GM18502 (cell line): Measurements from ENCODE around the gene ATXN1.

Experiments
- ATAC-seq: cut with Tn5 transposase; IDR thresholded peaks from one replicate; pipeline ENCODE4 v1.9.1; 2021; ENCODE audit warnings: mild to moderate bottlenecking; ENCODE audit not compliant: unreplicated experiment, poor library complexity

The ATXN1 gene

GRCh38 chr6:16335176-16335575, 426.1 kb downstream of the ATXN1 start:
- ATAC-seq = no peak

- ATAC-seq = no peak
Observed at GRCh38 chr6:16334671-16335070, 426.6 kb downstream of the ATXN1 start.

GRCh38 chr6:16333580-16333979, 427.7 kb downstream of the ATXN1 start:
- ATAC-seq = no peak

- peak; percentile 88 for ATAC-seq
Observed at GRCh38 chr6:16332175-16332542, 429.1 kb downstream of the ATXN1 start.

GRCh38 chr6:16331384-16332174, 429.7 kb downstream of the ATXN1 start:
- ATAC-seq = peak; percentile 51

- ATAC-seq = no peak
Observed at GRCh38 chr6:16329233-16329632, 432.0 kb downstream of the ATXN1 start.

- ATAC-seq = no peak
Observed at GRCh38 chr6:16327777-16328325, 433.4 kb downstream of the ATXN1 start.

GRCh38 chr6:16326971-16327776, 434.1 kb downstream of the ATXN1 start:
- no peak for ATAC-seq

GRCh38 chr6:16326531-16326930, 434.7 kb downstream of the ATXN1 start:
- ATAC-seq = no peak

- no peak for ATAC-seq
Observed at GRCh38 chr6:16324606-16325225, 436.5 kb downstream of the ATXN1 start.

- no peak for ATAC-seq
Observed at GRCh38 chr6:16324184-16324583, 437.1 kb downstream of the ATXN1 start.

GRCh38 chr6:16322666-16323312, 438.5 kb downstream of the ATXN1 start:
- ATAC-seq = peak; percentile 88

GRCh38 chr6:16321826-16322225, 439.4 kb downstream of the ATXN1 start:
- no peak for ATAC-seq

GRCh38 chr6:16321341-16321710, 439.9 kb downstream of the ATXN1 start:
- no peak for ATAC-seq

GRCh38 chr6:16320533-16321340, 440.5 kb downstream of the ATXN1 start:
- ATAC-seq = no peak

- ATAC-seq = peak; percentile 69
Observed at GRCh38 chr6:16319813-16320532, 441.3 kb downstream of the ATXN1 start.

GRCh38 chr6:16318953-16319720, 442.1 kb downstream of the ATXN1 start:
- no peak for ATAC-seq

GRCh38 chr6:16318538-16318937, 442.7 kb downstream of the ATXN1 start:
- no peak for ATAC-seq
